GM12878 (cell line): Measurements from ENCODE around the gene ADAMTS2. TPM values are rescaled to one million over a fixed set of nuclear protein-coding genes. Genes with fewer than 3 reads are reported as not detected.

Experiments
- ATAC-seq: fragments of 200-7000 bp; cut with Tn5 transposase; 3 replicates; pipeline ENCODE4 v1.9.1; 2020; ENCODE audit warnings: mild to moderate bottlenecking, moderate library complexity
- BruUV-seq: library from RNA; stranded (reverse); fragments of 400-500 nt; replicated peaks from 2 replicates; lab custom pipeline; 2021; lab: Mats Ljungman, UMichigan
- CTCF ChIA-PET: fragments of 300-600 bp; sonication (Branson Sonifier 250); formaldehyde crosslinking; extraction: SDS; loops from one replicate; lab custom pipeline; 2021; ENCODE audit warnings: inconsistent platforms; lab: Yijun Ruan, JAX
- POLR2A ChIA-PET: fragments of 350-600 bp; formaldehyde crosslinking; extraction: SDS; loops from one replicate; lab custom pipeline; 2021; ENCODE audit warnings: inconsistent platforms; lab: Charles Lee
- RAD21 ChIA-PET: fragments of 300-600 bp; sonication (Branson Sonifier 250); formaldehyde crosslinking; loops from one replicate; lab custom pipeline; 2023; ENCODE audit warnings: antibody characterized with exemption; ENCODE audit not compliant: unreplicated experiment; lab: Charles Lee
- SMC1A ChIA-PET: fragments of 300-600 bp; sonication (Branson Sonifier 250); formaldehyde crosslinking; loops from one replicate; lab custom pipeline; 2023; ENCODE audit not compliant: unreplicated experiment, uncharacterized antibody; lab: Charles Lee
- DNase-seq: peaks from one replicate; pipeline ENCODE4 v3.0.0-alpha.2; 2011; ENCODE audit warnings: low read depth, low spot score
- FAIRE-seq: peaks from 3 replicates; lab custom pipeline; 2011; peaks lifted over from hg19 to GRCh38; lab: Jason Lieb, UNC
- H2AFZ ChIP-seq: 2 replicates; pipeline ENCODE4 v1.6.0; 2011; ENCODE audit warnings: low read depth, low read length, control low read depth; ENCODE audit not compliant: control insufficient read depth
- H3K27ac ChIP-seq: 2 replicates; pipeline ENCODE4 v1.5.1; 2011; ENCODE audit warnings: control low read depth; ENCODE audit not compliant: control insufficient read depth, insufficient read depth
- H3K27me3 ChIP-seq, 2 experiments: replicated peaks in 1 of 2; 2 replicates each; pipeline versions ENCODE4 v1.6.0 to v1.6.1; 2011; ENCODE audit warnings: low read length in 1 of 2; ENCODE audit not compliant: control insufficient read depth in 2 of 2, insufficient read depth in 2 of 2
- H3K36me3 ChIP-seq, 2 experiments: 2 replicates each; pipeline ENCODE4 v1.5.1; 2011; ENCODE audit warnings: low read length in 1 of 2; ENCODE audit not compliant: control insufficient read depth in 2 of 2, insufficient read depth in 2 of 2
- H3K4me1 ChIP-seq: 2 replicates; pipeline ENCODE4 v1.6.1; 2011; ENCODE audit warnings: mild to moderate bottlenecking, low read length, moderate library complexity, mixed read lengths; ENCODE audit not compliant: control insufficient read depth, insufficient read depth
- H3K4me2 ChIP-seq: 2 replicates; pipeline ENCODE4 v1.6.0; 2011; ENCODE audit warnings: control low read depth; ENCODE audit not compliant: control insufficient read depth, insufficient read depth
- H3K4me3 ChIP-seq: fragments of 200-600 bp; sonication (generic); 2 replicates; pipeline ENCODE4 v1.5.1; 2016
- H3K79me2 ChIP-seq: 2 replicates; pipeline ENCODE4 v1.6.0; 2011; ENCODE audit warnings: low read length; ENCODE audit not compliant: control insufficient read depth, insufficient read depth
- H3K9ac ChIP-seq: 2 replicates; pipeline ENCODE4 v1.8.0; 2011; ENCODE audit warnings: low read length, control low read depth, mixed read lengths; ENCODE audit not compliant: control insufficient read depth, insufficient read depth
- H3K9me3 ChIP-seq: replicated peaks from 3 replicates; pipeline ENCODE4 v1.5.1; 2011; ENCODE audit warnings: mild to moderate bottlenecking, low read length; ENCODE audit not compliant: control insufficient read depth, insufficient read depth
- H4K20me1 ChIP-seq: 2 replicates; pipeline ENCODE4 v1.6.0; 2011; ENCODE audit not compliant: control insufficient read depth, insufficient read depth
- ASH2L ChIP-seq: fragments of 300-600, 200-600 bp; sonication (generic); IDR thresholded peaks from 2 replicates; pipeline ENCODE4 v1.6.1; 2017; ENCODE audit warnings: low read depth, mild to moderate bottlenecking, borderline replicate concordance
- EZH2 ChIP-seq: IDR thresholded peaks from 2 replicates; pipeline ENCODE4 v1.6.1; 2012; ENCODE audit warnings: low read depth, mild to moderate bottlenecking, control low read depth, inconsistent platforms, low read length, borderline replicate concordance; ENCODE audit not compliant: control insufficient read depth
- POLR2AphosphoS5 ChIP-seq: IDR thresholded peaks from 2 replicates; pipeline ENCODE4 v1.6.1; 2011; ENCODE audit warnings: mild to moderate bottlenecking, low read length, inconsistent platforms
- RAD21 ChIP-seq: IDR thresholded peaks from 2 replicates; pipeline ENCODE4 v1.6.1; 2011; ENCODE audit warnings: mild to moderate bottlenecking, low read depth, low read length, moderate library complexity; ENCODE audit not compliant: insufficient read depth
- STAT3 ChIP-seq: IDR thresholded peaks from 2 replicates; pipeline ENCODE4 v1.6.1; 2011; ENCODE audit warnings: low read depth, low read length, improper control_type of control experiment
- TAF1 ChIP-seq: IDR thresholded peaks from 2 replicates; pipeline ENCODE4 v1.6.1; 2011; ENCODE audit warnings: mild to moderate bottlenecking, low read depth, low read length, borderline replicate concordance
- YY1 ChIP-seq: IDR thresholded peaks from 2 replicates; pipeline ENCODE4 v1.6.1; 2011; ENCODE audit warnings: low read depth, mild to moderate bottlenecking, low read length
- ZBTB11 ChIP-seq: fragments of 450-650 bp; formaldehyde crosslinking; IDR thresholded peaks from 2 replicates; pipeline ENCODE4 v1.5.0; 2022; ENCODE audit warnings: mild to moderate bottlenecking, missing genetic modification characterization
- WGBS: methylation state at CpG from one replicate; pipeline ENCODE4 v1.1.6; 2016; ENCODE audit warnings: low lambda C conversion rate; ENCODE audit not compliant: insufficient replicate concordance, insufficient coverage; ENCODE audit errors: missing lambda C conversion rate; 5-methylcytosine and 5-hydroxymethylcytosine counted together
- in situ Hi-C: fragments of 300-500 bp; cut with MboI; formaldehyde crosslinking; loops from 9 replicates; pipeline ENCODE4 v1.14.3; 2018; ENCODE audit warnings: mixed read lengths
- intact Hi-C: fragments of 100-400 bp; cut with micrococcal nuclease; formaldehyde crosslinking; loops from one replicate; pipeline ENCODE4 v1.14.2; 2022; ENCODE audit not compliant: unreplicated experiment
- polyA plus RNA-seq, 11 experiments: library from polyadenylated mRNA; depleted of rRNA in 4 of 11; unstranded in 6 of 11; stranded (reverse) in 5 of 11; fragments of >200 nt; fragmentation: Nextera tagmentation in 4 of 11; fragmentation: Illumina TruSeq in 1 of 11; extraction: Ambion mirVana in 4 of 11; extraction: Trizol in 1 of 11; gene quantifications; 1 replicate in 1 of 11; 2 replicates in 10 of 11; pipeline versions ENCODE4 v1.2.1 to v1.2.3, GENCODE V29; 2011 to 2016; ENCODE audit warnings: inconsistent platforms in 2 of 11, missing spikeins in 2 of 11, low read depth in 1 of 11
- total RNA-seq, 4 experiments: library from RNA; depleted of rRNA in 3 of 4; stranded (reverse); fragments of >200 nt in 3 of 4; fragmentation: Illumina TruSeq in 1 of 4; extraction: Trizol in 1 of 4; gene quantifications; 2 replicates each; pipeline versions ENCODE4 v1.2.1 to v1.2.3, GENCODE V29; 2013 to 2021

The ADAMTS2 gene
- total and polyA plus RNA-seq, 10 of the 15 experiments (the other 5 are each of a cell fraction or from before 2014, with no cell fraction given), result 0.03 to 0.05 TPM; not detected in 8

GRCh38 chr5:179336126-179336870, 9.0 kb downstream of the ADAMTS2 start (continued):
- TF ChIP-seq ZBTB11 (CRISPR knock-in tag) (no peak), ASH2L (no peak), YY1 (no peak), STAT3 (no peak), EZH2 (no peak)

- Histone ChIP-seq H3K27me3 (no peaks in the 10 kb centered on the region), H3K4me3 (no peak overlapping the region), H2AFZ (no peak overlapping the region), H3K36me3 (no peaks in the 10 kb centered on the region), H4K20me1 (no peaks in the 10 kb centered on the region), H3K79me2 (no peaks in the 10 kb centered on the region), H3K4me1 (no peaks in the 10 kb centered on the region), H3K9ac (no peak overlapping the region), H3K27ac (no peak overlapping the region), H3K9me3 (no peaks in the 10 kb centered on the region), H3K4me2 (no peak overlapping the region)
- RAD21 ChIA-PET, result no interaction called here
- DNase-seq (no peak), ATAC-seq (no peak), FAIRE-seq (no peak)
- TF ChIP-seq TAF1 (no peak), RAD21 (no peak), POLR2AphosphoS5 (no peak)
- in situ Hi-C loops (no loop called here), intact Hi-C loops (no loop called here)
- no TSS peak for BruUV-seq
- SMC1A ChIA-PET, result no interaction called here
- CTCF ChIA-PET, result no interaction called here
- POLR2A ChIA-PET, result no interaction called here
- 61% methylated on average over 24 of the region's 24 CpGs for WGBS
Measured at GRCh38 chr5:179333796-179334761, 11.2 kb downstream of the ADAMTS2 start.
